Smooth muscle cell (in vitro differentiated cells): ENCODE measurements around the gene B4GALT3. TPM values are rescaled to one million over a fixed set of nuclear protein-coding genes. Genes with fewer than 3 reads are reported as not detected.

Source experiments
- DNase-seq: peaks from one replicate; lab custom pipeline; 2025; ENCODE audit not compliant: unreplicated experiment; lab: John Stamatoyannopoulos, UW
- H2AFZ ChIP-seq: fragments of 200-600 bp; sonication (generic); 2 replicates; pipeline ENCODE4 v1.6.0; 2016; ENCODE audit warnings: antibody characterized with exemption, low read depth, mild to moderate bottlenecking
- H3F3A ChIP-seq: fragments of 200-600 bp; sonication (generic); 2 replicates; pipeline ENCODE4 v1.6.0; 2017; ENCODE audit warnings: antibody characterized with exemption, low read depth
- H3K27ac ChIP-seq: fragments of 200-600 bp; sonication (generic); 2 replicates; pipeline ENCODE4 v1.5.1; 2016; ENCODE audit warnings: low read depth, mild to moderate bottlenecking
- H3K27me3 ChIP-seq: fragments of 200-600 bp; sonication (generic); 2 replicates; pipeline ENCODE4 v1.6.1; 2016; ENCODE audit warnings: low read depth, mild to moderate bottlenecking
- H3K36me3 ChIP-seq: fragments of 200-600 bp; sonication (generic); 2 replicates; pipeline ENCODE4 v1.5.1; 2016; ENCODE audit warnings: low read depth
- H3K4me1 ChIP-seq: fragments of 200-600 bp; sonication (generic); 2 replicates; pipeline ENCODE4 v1.5.1; 2016; ENCODE audit warnings: low read depth
- H3K4me2 ChIP-seq: fragments of 200-600 bp; sonication (generic); 2 replicates; pipeline ENCODE4 v1.6.0; 2016; ENCODE audit warnings: mild to moderate bottlenecking
- H3K4me3 ChIP-seq: fragments of 200-600 bp; sonication (generic); 2 replicates; pipeline ENCODE4 v1.5.1; 2016; ENCODE audit warnings: mild to moderate bottlenecking
- H3K79me2 ChIP-seq: fragments of 200-600 bp; sonication (generic); 2 replicates; pipeline ENCODE4 v1.6.0; 2016; ENCODE audit warnings: low read depth, mild to moderate bottlenecking
- H3K9ac ChIP-seq: fragments of 200-600 bp; sonication (generic); 2 replicates; pipeline ENCODE4 v1.6.0; 2016; ENCODE audit warnings: low read depth
- H3K9me3 ChIP-seq: fragments of 200-600 bp; sonication (generic); replicated peaks from 2 replicates; pipeline ENCODE4 v1.5.1; 2016; ENCODE audit warnings: low read depth
- H4K20me1 ChIP-seq: fragments of 200-600 bp; sonication (generic); 2 replicates; pipeline ENCODE4 v1.6.0; 2016; ENCODE audit warnings: low read depth
- WGBS: methylation state at CpG from one replicate; pipeline ENCODE4 v1.1.7; 2016; ENCODE audit warnings: low lambda C conversion rate; 5-methylcytosine and 5-hydroxymethylcytosine counted together
- polyA plus RNA-seq: library from polyadenylated mRNA; unstranded; fragments of >200 nt; fragmentation: Nextera tagmentation; extraction: Ambion mirVana; gene quantifications from 2 replicates; pipeline ENCODE4 v1.2.1, GENCODE V29; 2016
- total RNA-seq: library from RNA; depleted of rRNA; stranded (reverse); fragments of >200 nt; gene quantifications from 2 replicates; pipeline ENCODE4 v1.2.3, GENCODE V29; 2014
- TF ChIP-seq, protein P1 (sequence below): fragments of 200-600 bp; sonication (generic); IDR thresholded peaks from 2 replicates; pipeline ENCODE4 v1.5.1; 2017; ENCODE audit warnings: borderline replicate concordance, mild to moderate bottlenecking, antibody characterized with exemption; ENCODE audit not compliant: insufficient read depth, poor library complexity, severe bottlenecking

The B4GALT3 gene
- total and polyA plus RNA-seq, 2 experiments from 2014 or later: 21.4 to 44.9 TPM

DNA sequence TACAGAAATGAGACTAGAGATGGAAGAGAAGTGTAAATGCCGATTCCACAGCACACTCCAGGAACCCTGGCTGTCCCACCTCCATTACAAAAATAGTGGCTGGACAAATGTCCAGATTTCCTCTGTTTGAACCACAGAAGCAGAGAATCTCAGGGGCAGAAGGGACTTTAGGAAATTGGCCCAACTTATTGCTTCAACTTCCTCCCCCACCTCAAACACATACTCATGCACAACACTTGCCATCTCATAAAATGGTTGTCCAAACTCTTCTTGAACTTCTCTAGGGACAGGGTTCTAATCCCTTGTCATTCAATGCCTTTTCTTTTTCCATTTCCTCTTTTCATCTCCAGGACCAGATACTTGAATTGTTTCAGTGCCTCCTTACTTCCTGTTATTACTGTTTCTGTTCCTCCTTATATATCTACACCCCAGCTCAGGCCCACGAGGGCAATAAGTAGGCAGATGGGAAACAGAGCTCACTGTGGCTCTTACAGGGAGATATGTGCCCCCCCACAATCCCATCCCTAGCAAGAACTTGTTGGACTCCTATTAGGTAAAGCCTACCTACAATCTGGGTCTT lies 8.5 kb upstream of the B4GALT3 start:
- Histone ChIP-seq H3K9ac (no peak overlapping the region), H3K4me1 (no peaks in the 10 kb centered on the region), H3K4me2 (peak overlapping the region; percentile 53), H3F3A (no peaks in the 10 kb centered on the region), H3K27ac (peak overlapping the region; percentile 0), H3K27me3 (no peaks in the 10 kb centered on the region), H2AFZ (no peak overlapping the region), H3K79me2 (no peaks in the 10 kb centered on the region), H3K36me3 (no peaks in the 10 kb centered on the region), H3K9me3 (no peaks in the 10 kb centered on the region), H4K20me1 (no peaks in the 10 kb centered on the region), H3K4me3 (no peak overlapping the region)
- 59% methylated on average over 2 of the region's 2 CpGs for WGBS
- no peak for DNase-seq
- TF ChIP-seq, protein P1, sequence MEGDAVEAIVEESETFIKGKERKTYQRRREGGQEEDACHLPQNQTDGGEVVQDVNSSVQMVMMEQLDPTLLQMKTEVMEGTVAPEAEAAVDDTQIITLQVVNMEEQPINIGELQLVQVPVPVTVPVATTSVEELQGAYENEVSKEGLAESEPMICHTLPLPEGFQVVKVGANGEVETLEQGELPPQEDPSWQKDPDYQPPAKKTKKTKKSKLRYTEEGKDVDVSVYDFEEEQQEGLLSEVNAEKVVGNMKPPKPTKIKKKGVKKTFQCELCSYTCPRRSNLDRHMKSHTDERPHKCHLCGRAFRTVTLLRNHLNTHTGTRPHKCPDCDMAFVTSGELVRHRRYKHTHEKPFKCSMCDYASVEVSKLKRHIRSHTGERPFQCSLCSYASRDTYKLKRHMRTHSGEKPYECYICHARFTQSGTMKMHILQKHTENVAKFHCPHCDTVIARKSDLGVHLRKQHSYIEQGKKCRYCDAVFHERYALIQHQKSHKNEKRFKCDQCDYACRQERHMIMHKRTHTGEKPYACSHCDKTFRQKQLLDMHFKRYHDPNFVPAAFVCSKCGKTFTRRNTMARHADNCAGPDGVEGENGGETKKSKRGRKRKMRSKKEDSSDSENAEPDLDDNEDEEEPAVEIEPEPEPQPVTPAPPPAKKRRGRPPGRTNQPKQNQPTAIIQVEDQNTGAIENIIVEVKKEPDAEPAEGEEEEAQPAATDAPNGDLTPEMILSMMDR: no peak

DNA sequence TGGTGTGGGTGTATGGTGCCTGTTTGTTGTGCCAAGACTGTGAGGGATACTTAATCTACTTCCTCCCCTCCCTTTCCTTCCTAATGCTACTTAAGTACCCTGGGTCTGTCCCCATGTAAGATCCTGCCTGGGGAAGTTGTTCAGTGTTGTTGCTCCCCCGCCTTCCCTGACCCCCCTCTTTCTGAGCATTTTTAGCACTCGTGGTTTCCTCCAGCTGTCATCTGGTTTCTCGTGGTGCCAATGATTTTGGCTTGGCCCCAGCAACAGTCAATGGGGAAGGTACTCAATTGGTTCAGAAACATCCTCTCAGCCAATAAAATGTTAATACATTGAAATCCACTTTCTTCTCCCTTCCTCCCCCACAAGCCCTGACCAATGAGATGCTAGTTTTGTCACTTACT lies 8.0 kb upstream of the B4GALT3 start:
- DNase-seq: no peak
- Histone ChIP-seq H4K20me1 (no peaks in the 10 kb centered on the region), H3K79me2 (no peaks in the 10 kb centered on the region), H3K27ac (peak overlapping the region; percentile 0), H3F3A (no peaks in the 10 kb centered on the region), H3K9ac (no peak overlapping the region), H3K9me3 (no peaks in the 10 kb centered on the region), H3K36me3 (no peaks in the 10 kb centered on the region), H3K4me2 (peak overlapping the region; percentile 53), H2AFZ (no peak overlapping the region), H3K27me3 (no peaks in the 10 kb centered on the region), H3K4me1 (no peaks in the 10 kb centered on the region), H3K4me3 (no peak overlapping the region)
- TF ChIP-seq, protein P1: no peak
- WGBS: 23% methylated on average over 3 of the region's 3 CpGs

DNA sequence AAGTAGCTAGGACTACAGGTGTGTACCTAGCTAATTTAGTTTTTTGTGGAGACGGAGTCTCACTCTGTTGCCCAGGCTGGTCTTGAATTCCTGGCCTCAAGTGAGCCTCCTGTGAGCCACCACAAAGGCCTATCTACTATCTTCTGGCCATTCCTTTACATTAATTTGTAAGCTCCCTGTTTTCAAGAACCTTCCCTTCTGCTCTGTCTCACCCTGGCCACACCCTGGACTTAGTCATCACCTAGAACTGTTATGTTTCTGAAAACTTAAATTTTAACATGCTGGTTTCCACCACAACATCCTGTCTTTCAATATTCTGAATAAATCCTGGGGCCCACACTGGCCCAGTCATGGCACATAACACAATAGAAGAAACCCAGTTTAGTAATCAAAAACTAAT lies 4.9 kb upstream of the B4GALT3 start:
- Histone ChIP-seq H3F3A (no peaks in the 10 kb centered on the region), H3K9ac (no peak overlapping the region), H3K4me1 (no peaks in the 10 kb centered on the region), H4K20me1 (no peaks in the 10 kb centered on the region), H3K36me3 (no peaks in the 10 kb centered on the region), H3K4me2 (no peak overlapping the region), H2AFZ (no peak overlapping the region), H3K27ac (no peak overlapping the region), H3K4me3 (no peak overlapping the region), H3K9me3 (no peaks in the 10 kb centered on the region), H3K27me3 (no peaks in the 10 kb centered on the region), H3K79me2 (no peaks in the 10 kb centered on the region)
- TF ChIP-seq, protein P1: no peak
- 92% methylated on average over 1 of the region's 1 CpG for WGBS
- no peak for DNase-seq

DNA sequence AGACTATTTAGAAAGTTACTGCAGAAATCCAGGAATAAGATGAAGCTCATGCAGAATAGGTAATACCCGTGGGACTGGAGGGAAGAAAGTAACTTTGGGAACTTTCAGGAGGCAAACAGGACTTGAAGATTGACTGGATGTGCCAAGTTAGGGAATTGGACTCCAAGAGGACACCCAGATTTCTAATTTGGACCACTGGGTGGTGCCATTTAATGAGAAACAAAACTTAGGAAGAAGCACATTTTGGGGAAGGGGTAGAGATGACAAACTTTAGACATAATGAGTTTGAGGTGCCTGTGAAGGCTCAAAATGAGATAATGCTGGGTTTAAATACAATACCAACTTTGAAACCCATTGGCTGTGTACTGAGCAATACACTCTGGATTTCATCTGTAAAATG lies 3.3 kb upstream of the B4GALT3 start:
- H3K27ac ChIP-seq: no peak overlapping the region
- peaks cover 7% of the 10 kb centered on the region for H3K4me1 ChIP-seq
- H3K4me2 ChIP-seq: no peak overlapping the region
- TF ChIP-seq, protein P1: peak; percentile 17
- no peaks in the 10 kb centered on the region for H3F3A ChIP-seq
- no peaks in the 10 kb centered on the region for H3K9me3 ChIP-seq
- peaks cover 10% of the 10 kb centered on the region for H3K79me2 ChIP-seq
- no peak overlapping the region for H2AFZ ChIP-seq
- H4K20me1 ChIP-seq: no peaks in the 10 kb centered on the region
- H3K4me3 ChIP-seq: no peak overlapping the region
- H3K27me3 ChIP-seq: no peaks in the 10 kb centered on the region
- no peak overlapping the region for H3K9ac ChIP-seq
- no peak for DNase-seq
- 73% methylated on average over 1 of the region's 1 CpG for WGBS
- no peaks in the 10 kb centered on the region for H3K36me3 ChIP-seq
